ENCODE data around the gene MAPK8. TPM values are rescaled to one million over a fixed set of nuclear protein-coding genes. Genes with fewer than 3 reads are reported as not detected.
A peak's percentile ranks its signal among the peaks of the same experiment; 100 is the strongest.

MAPK8 gene
- total RNA-seq, 1 experiment from 2014 or later, result 111 TPM

- H3K9me3 ChIP-seq (replicated peaks), result no peaks in the 10 kb centered on the region
- H3K4me1 ChIP-seq (replicated peaks), result peaks cover 33% of the 10 kb centered on the region
- no peak overlapping the region for H3K27ac ChIP-seq
- DNase-seq (ENCODE audit: low read depth in 1 of 2, low spot score in 2 of 2), result peak in 1 of 2 experiments; percentile 19
- no peak overlapping the region for H3K4me3 ChIP-seq
- no peaks in the 10 kb centered on the region for H3K27me3 ChIP-seq (replicated peaks)
- H3K36me3 ChIP-seq, result no peaks in the 10 kb centered on the region; the same call in 1 of the 2 replicates
These were observed 83.5 kb downstream of the MAPK8 start for GRCh38 chr10:48389846-48390557.

- H3K9me3 ChIP-seq (replicated peaks), result no peaks in the 10 kb centered on the region
- no peak overlapping the region for H3K4me3 ChIP-seq
- no peaks in the 10 kb centered on the region for H3K27me3 ChIP-seq (replicated peaks)
- no peak overlapping the region for H3K27ac ChIP-seq
- no peaks in the 10 kb centered on the region; the same call in 1 of the 2 replicates for H3K36me3 ChIP-seq
- DNase-seq (ENCODE audit: low read depth in 1 of 2, low spot score in 2 of 2), result no peak
- H3K4me1 ChIP-seq (replicated peaks), result peaks cover 30% of the 10 kb centered on the region
These were observed 84.0 kb downstream of the MAPK8 start for GRCh38 chr10:48390558-48390871.

DNA sequence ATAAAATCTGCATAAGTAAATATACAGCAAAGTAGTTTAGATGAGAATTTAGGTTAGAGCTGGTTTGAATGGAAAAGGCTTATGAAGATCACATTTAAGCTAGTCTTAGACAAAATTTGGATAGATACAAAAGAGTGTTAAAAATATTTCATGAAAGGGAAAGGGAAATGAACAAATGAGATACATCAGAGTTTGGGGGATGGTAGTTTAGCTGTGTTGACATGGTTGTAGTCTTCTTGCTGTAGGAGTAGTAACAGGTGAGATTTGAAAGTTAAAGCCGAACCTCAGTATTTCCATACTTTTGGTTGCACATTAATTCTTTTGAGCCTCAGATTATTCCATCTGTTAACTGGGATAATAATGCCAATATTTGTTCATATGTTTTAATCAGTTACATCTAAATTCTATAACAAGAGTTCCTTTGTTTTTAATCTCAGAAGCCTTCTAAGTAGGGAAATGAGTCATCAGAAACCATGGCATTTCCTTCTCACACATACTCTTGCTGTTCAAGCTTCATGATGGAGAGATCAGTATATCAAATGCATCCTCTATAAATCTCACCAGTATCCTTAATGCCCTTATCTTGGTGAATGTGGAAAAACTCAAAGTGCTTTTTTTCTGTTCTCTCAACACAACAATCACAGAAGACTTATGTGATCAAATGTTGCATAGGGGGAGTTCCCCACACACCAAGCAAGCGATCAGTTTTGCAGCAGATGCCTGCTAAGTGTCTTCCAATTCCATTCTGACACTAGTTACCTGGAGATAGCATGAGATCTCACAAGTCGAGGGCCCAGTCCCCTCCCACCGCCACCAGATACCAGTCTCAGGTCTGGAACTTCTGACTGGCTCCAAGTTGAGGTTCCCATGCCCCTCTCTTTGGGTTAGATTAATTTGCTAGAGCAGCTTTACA lies 84.7 kb downstream of the MAPK8 start:
- peaks cover 30% of the 10 kb centered on the region for H3K4me1 ChIP-seq (replicated peaks)
- peak in 1 of 2 experiments; percentile 56 for DNase-seq (ENCODE audit: low read depth in 1 of 2, low spot score in 2 of 2)
- H3K36me3 ChIP-seq, result no peaks in the 10 kb centered on the region; the same call in 1 of the 2 replicates
- no peak overlapping the region for H3K4me3 ChIP-seq
- no peaks in the 10 kb centered on the region for H3K27me3 ChIP-seq (replicated peaks)
- H3K27ac ChIP-seq, result no peak overlapping the region
- no peaks in the 10 kb centered on the region for H3K9me3 ChIP-seq (replicated peaks)

DNA sequence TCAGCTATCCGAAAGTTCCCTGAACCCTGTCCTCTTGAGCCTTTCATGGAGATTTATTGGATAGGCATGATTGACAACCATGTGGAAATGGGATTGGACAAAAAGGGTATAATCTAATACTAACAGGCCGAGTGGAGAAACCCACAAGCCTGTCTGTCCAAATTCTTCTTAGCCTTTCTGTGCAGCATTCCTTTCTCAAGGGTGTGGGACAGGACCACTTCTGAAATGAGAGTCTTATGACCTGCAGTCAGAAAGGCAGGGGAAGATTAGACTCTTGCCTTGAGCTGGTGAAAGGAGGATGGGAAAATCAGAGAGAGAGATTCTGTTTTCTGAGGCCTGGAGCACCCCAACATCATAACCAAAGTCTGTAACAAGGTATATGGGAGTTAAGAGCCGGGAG lies 85.5 kb downstream of the MAPK8 start:
- no peaks in the 10 kb centered on the region for H3K9me3 ChIP-seq (replicated peaks)
- H3K4me3 ChIP-seq, result no peak overlapping the region
- H3K36me3 ChIP-seq, result no peaks in the 10 kb centered on the region; the same call in 1 of the 2 replicates
- no peak for DNase-seq (ENCODE audit: low read depth in 1 of 2, low spot score in 2 of 2)
- H3K27ac ChIP-seq, result no peak overlapping the region
- H3K27me3 ChIP-seq (replicated peaks), result no peaks in the 10 kb centered on the region
- peaks cover 30% of the 10 kb centered on the region for H3K4me1 ChIP-seq (replicated peaks)

DNA sequence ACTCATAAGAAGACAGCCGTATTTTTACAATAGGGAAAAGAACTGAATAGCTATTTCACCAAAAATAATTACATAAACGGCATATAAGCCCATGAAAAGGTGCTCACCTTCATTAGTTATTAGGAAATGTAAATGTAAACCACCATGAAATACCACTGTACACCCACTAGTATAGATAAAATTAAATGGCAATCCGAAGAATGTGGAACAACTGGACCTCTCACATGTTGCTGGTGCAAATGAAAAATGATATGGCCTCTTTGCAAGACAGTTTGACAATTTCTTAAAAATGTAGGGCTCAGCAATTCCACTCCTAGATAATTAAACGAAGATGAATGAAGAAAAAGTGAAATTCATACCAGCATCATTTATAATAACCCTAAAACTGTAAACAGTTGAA lies 91.8 kb downstream of the MAPK8 start:
- H3K36me3 ChIP-seq, result no peaks in the 10 kb centered on the region

GRCh38 chr10:48399056-48399541 lies 92.6 kb downstream of the MAPK8 start:
- Histone ChIP-seq H3K4me3 (no peak overlapping the region), H3K27ac (no peak overlapping the region; the same call in 1 of the 2 replicates), H3K36me3 (no peaks in the 10 kb centered on the region), H3K4me1 (replicated peaks) (peaks cover 28% of the 10 kb centered on the region), H3K27me3 (replicated peaks) (no peaks in the 10 kb centered on the region), H3K9me3 (replicated peaks) (no peaks in the 10 kb centered on the region)
- peak in 1 of 2 experiments; percentile 30 for DNase-seq (ENCODE audit: low read depth in 1 of 2, low spot score in 2 of 2)

More for the DNA sequence above, 91.8 kb downstream of the MAPK8 start:
- Histone ChIP-seq H3K4me3 (no peak overlapping the region), H3K27ac (no peak overlapping the region), H3K4me1 (replicated peaks) (peaks cover 28% of the 10 kb centered on the region), H3K9me3 (replicated peaks) (no peaks in the 10 kb centered on the region), H3K27me3 (replicated peaks) (no peaks in the 10 kb centered on the region)
- no peak for DNase-seq (ENCODE audit: low read depth in 1 of 2, low spot score in 2 of 2)

GRCh38 chr10:48399551-48399950 lies 93.1 kb downstream of the MAPK8 start:
- no peak for DNase-seq (ENCODE audit: low read depth in 1 of 2, low spot score in 2 of 2)
- Histone ChIP-seq H3K27me3 (replicated peaks) (no peaks in the 10 kb centered on the region), H3K9me3 (replicated peaks) (no peaks in the 10 kb centered on the region), H3K4me1 (replicated peaks) (peaks cover 28% of the 10 kb centered on the region), H3K36me3 (no peaks in the 10 kb centered on the region), H3K4me3 (no peak overlapping the region), H3K27ac (no peak overlapping the region; the same call in none of the 2 replicates)

DNA sequence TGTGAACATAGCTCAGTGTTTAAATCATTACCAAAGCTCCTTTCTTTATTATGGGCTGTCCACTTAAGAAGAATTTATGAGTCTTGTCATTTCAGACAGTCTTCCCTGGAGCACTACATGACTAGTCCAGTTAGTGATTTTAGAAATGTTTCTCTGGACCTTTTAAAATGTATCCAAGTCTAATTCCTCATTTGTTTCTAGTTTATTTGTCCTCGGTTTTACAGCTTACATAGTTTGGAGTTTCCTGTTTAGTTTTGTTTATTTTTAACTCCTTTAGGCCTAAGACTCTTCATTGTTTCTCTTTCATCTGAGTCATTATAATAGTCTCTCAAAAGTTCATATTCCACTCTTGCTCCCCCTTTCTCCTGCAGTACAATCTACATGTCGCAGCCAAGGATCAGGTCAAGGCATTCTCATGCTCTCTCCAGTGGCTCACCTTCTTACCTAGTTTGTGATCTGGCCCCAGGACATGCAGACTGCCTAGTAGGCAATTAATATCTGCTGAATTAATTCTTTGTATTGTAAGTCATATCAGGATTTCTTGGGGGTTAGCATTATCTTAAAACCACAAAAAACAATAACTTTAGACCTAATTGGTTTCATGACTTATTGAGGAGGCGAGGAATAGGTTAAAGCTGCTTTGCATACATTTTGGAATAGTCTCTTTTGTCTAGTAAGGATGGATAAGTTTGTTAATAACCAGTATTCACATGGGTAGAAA lies 93.8 kb downstream of the MAPK8 start:
- no peak overlapping the region; the same call in 1 of the 2 replicates for H3K27ac ChIP-seq
- no peak overlapping the region for H3K4me3 ChIP-seq
- peaks cover 28% of the 10 kb centered on the region for H3K4me1 ChIP-seq (replicated peaks)
- no peaks in the 10 kb centered on the region for H3K9me3 ChIP-seq (replicated peaks)
- H3K36me3 ChIP-seq, result no peaks in the 10 kb centered on the region
- DNase-seq (ENCODE audit: low read depth in 1 of 2, low spot score in 2 of 2), result peak in 1 of 2 experiments; percentile 86
- no peaks in the 10 kb centered on the region for H3K27me3 ChIP-seq (replicated peaks)

DNA sequence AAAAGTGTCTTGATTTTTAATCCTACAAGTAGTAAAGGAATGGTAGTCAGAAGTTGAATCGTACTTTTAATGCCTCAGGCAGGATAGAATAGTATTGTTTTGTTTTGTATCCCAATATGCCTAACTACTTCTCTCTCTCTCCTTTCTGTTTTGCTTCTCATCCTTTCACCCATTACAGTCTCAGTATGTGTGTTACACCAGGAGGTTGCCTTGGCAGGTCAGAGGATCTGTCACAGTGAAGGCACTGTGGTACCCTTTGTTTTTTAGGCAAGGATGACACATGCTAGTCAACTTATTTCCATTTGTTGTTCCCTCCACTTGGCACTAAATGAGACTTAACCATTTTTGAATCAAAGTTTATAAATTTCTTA lies 94.4 kb downstream of the MAPK8 start:
- no peaks in the 10 kb centered on the region for H3K27me3 ChIP-seq (replicated peaks)
- no peak overlapping the region for H3K4me3 ChIP-seq
- DNase-seq (ENCODE audit: low read depth in 1 of 2, low spot score in 2 of 2), result no peak
- H3K36me3 ChIP-seq, result 0 out of 2 replicates have a peak, but pooled peaks cover 2% of the 10 kb centered on the region
- no peak overlapping the region for H3K27ac ChIP-seq
- H3K4me1 ChIP-seq (replicated peaks), result peaks cover 31% of the 10 kb centered on the region
- H3K9me3 ChIP-seq (replicated peaks), result no peaks in the 10 kb centered on the region

DNA sequence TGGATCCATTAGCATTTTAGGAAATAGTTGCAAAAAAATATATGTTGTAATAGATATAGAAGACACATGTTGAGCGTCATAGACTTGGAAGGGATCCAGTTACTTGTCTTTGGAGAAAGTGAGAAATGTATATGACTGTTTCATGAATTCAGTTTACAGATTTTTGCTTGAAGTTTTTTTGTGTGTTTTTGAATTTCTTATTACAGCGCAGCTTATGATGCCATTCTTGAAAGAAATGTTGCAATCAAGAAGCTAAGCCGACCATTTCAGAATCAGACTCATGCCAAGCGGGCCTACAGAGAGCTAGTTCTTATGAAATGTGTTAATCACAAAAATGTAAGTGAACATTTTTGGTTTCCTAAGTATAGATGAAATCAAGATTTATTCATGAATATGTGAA lies 98.2 kb downstream of the MAPK8 start:
- no peaks in the 10 kb centered on the region for H3K9me3 ChIP-seq (replicated peaks)
- H3K36me3 ChIP-seq, result peaks cover 15% of the 10 kb centered on the region; the same call in 1 of the 2 replicates
- H3K27me3 ChIP-seq (replicated peaks), result no peaks in the 10 kb centered on the region
- peaks cover 26% of the 10 kb centered on the region for H3K4me1 ChIP-seq (replicated peaks)
- H3K4me3 ChIP-seq, result no peak overlapping the region
- no peak for DNase-seq (ENCODE audit: low read depth in 1 of 2, low spot score in 2 of 2)
- H3K27ac ChIP-seq, result no peak overlapping the region

DNA sequence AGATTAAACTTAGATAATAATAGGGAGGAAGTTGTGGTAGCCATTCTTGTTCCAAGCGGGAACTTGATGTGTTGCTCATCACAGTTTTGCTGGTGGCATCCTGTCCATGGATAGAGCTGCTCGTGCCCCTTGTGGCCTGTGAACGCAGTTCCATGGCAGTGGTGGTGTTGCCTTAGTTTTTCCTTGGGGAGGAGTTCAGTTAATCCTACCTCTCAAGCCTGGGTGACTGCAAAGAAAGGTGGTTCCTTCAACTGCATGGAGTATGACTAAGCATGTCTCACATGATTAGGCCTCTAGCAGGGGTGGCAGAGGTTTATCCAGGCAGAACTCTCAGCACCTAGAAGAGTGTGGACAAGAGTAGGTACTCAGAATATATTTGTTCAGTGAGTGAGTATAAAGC lies 99.7 kb downstream of the MAPK8 start:
- H3K27me3 ChIP-seq (replicated peaks), result no peaks in the 10 kb centered on the region
- DNase-seq (ENCODE audit: low read depth in 1 of 2, low spot score in 2 of 2), result no peak
- no peaks in the 10 kb centered on the region for H3K9me3 ChIP-seq (replicated peaks)
- H3K4me3 ChIP-seq, result no peak overlapping the region
- peaks cover 30% of the 10 kb centered on the region for H3K36me3 ChIP-seq
- H3K27ac ChIP-seq, result no peak overlapping the region; the same call in 1 of the 2 replicates
- peaks cover 12% of the 10 kb centered on the region for H3K4me1 ChIP-seq (replicated peaks)

GRCh38 chr10:48406658-48407057 lies 100.2 kb downstream of the MAPK8 start:
- H3K9me3 ChIP-seq (replicated peaks), result no peaks in the 10 kb centered on the region
- H3K27me3 ChIP-seq (replicated peaks), result no peaks in the 10 kb centered on the region
- peaks cover 32% of the 10 kb centered on the region for H3K36me3 ChIP-seq
- no peak overlapping the region for H3K27ac ChIP-seq
- no peak for DNase-seq (ENCODE audit: low read depth in 1 of 2, low spot score in 2 of 2)
- peaks cover 12% of the 10 kb centered on the region for H3K4me1 ChIP-seq (replicated peaks)
- H3K4me3 ChIP-seq, result no peak overlapping the region

DNA sequence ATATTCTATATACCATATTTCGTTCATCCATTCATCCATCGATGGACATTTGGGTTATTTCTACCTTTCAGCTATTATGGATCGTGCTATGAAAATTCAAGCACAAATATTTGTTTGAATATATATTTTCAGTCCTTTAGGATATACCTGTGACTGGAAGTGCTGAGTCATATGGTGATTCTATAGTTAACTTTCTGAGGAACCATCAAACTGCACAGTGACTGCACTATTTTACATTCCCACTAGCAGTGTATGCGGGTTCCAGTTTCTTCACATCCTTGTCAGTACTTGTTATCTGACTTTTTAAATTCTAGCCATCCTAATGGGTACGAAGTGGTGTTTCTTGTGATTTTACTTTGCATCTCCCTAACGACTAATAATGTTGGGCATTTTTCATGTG lies 104.0 kb downstream of the MAPK8 start:
- peaks cover 23% of the 10 kb centered on the region for H3K4me1 ChIP-seq (replicated peaks)
- H3K4me3 ChIP-seq, result no peak overlapping the region
- 0 out of 2 replicates have a peak, but pooled peaks cover 4% of the 10 kb centered on the region for H3K9me3 ChIP-seq (replicated peaks)
- H3K27ac ChIP-seq, result no peak overlapping the region
- DNase-seq (ENCODE audit: low read depth in 1 of 2, low spot score in 2 of 2), result no peak
- peaks cover 51% of the 10 kb centered on the region for H3K36me3 ChIP-seq
- no peaks in the 10 kb centered on the region for H3K27me3 ChIP-seq (replicated peaks)
